Measurements from ENCODE around the gene GPC3. TPM values are rescaled to one million over a fixed set of nuclear protein-coding genes. Genes with fewer than 3 reads are reported as not detected.

GPC3 gene
- total RNA-seq, 6 experiments from 2014 or later: not detected

GRCh38 chrX:133884430-133885394 lies 100.7 kb downstream of the GPC3 start:
- H3K4me1 Mint-ChIP-seq (ENCODE audit: low read depth): no peaks in the 10 kb centered on the region
- TF ChIP-seq CTCF (IDR thresholded peaks at IDR 0.05): no peak

GRCh38 chrX:133881893-133882292 lies 103.5 kb downstream of the GPC3 start:
- no peaks in the 10 kb centered on the region; the same call in 1 of the 2 replicates for H3K9me3 Mint-ChIP-seq
- H3K27ac Mint-ChIP-seq: no peak overlapping the region
- no peaks in the 10 kb centered on the region for H3K27me3 Mint-ChIP-seq (ENCODE audit: insufficient read depth)
- TF ChIP-seq CTCF (IDR thresholded peaks at IDR 0.05): no peak
- H3K36me3 Mint-ChIP-seq (ENCODE audit: low read depth): no peaks in the 10 kb centered on the region
- no peak overlapping the region for H3K4me3 Mint-ChIP-seq
- no peaks in the 10 kb centered on the region for H3K4me1 Mint-ChIP-seq (ENCODE audit: low read depth)
- no peak for DNase-seq

More at GRCh38 chrX:133884430-133885394, 100.7 kb downstream of the GPC3 start:
- no peaks in the 10 kb centered on the region for H3K36me3 Mint-ChIP-seq (ENCODE audit: low read depth)
- H3K9me3 Mint-ChIP-seq: no peaks in the 10 kb centered on the region; the same call in 1 of the 2 replicates
- DNase-seq: no peak
- H3K27me3 Mint-ChIP-seq (ENCODE audit: insufficient read depth): no peaks in the 10 kb centered on the region
- H3K4me3 Mint-ChIP-seq: no peak overlapping the region
- H3K27ac Mint-ChIP-seq: no peak overlapping the region

- Mint-ChIP-seq H3K27ac (no peak overlapping the region), H3K36me3 (ENCODE audit: low read depth) (no peaks in the 10 kb centered on the region), H3K4me1 (ENCODE audit: low read depth) (no peaks in the 10 kb centered on the region), H3K9me3 (no peaks in the 10 kb centered on the region; the same call in 1 of the 2 replicates), H3K27me3 (ENCODE audit: insufficient read depth) (no peaks in the 10 kb centered on the region), H3K4me3 (no peak overlapping the region)
- DNase-seq: no peak
- no peak for TF ChIP-seq CTCF (IDR thresholded peaks at IDR 0.05)
These were observed 104.4 kb downstream of the GPC3 start for GRCh38 chrX:133881007-133881406.

- Mint-ChIP-seq H3K27me3 (ENCODE audit: insufficient read depth) (no peaks in the 10 kb centered on the region), H3K4me3 (no peak overlapping the region), H3K27ac (no peak overlapping the region), H3K4me1 (ENCODE audit: low read depth) (no peaks in the 10 kb centered on the region), H3K9me3 (no peaks in the 10 kb centered on the region; the same call in 1 of the 2 replicates), H3K36me3 (ENCODE audit: low read depth) (no peaks in the 10 kb centered on the region)
- no peak for TF ChIP-seq CTCF (IDR thresholded peaks at IDR 0.05)
- no peak for DNase-seq
These were observed 105.4 kb downstream of the GPC3 start for GRCh38 chrX:133880032-133880443.

GRCh38 chrX:133878710-133879109 lies 106.7 kb downstream of the GPC3 start:
- no peak overlapping the region for H3K27ac Mint-ChIP-seq
- no peaks in the 10 kb centered on the region for H3K27me3 Mint-ChIP-seq (ENCODE audit: insufficient read depth)
- H3K4me1 Mint-ChIP-seq (ENCODE audit: low read depth): no peaks in the 10 kb centered on the region
- DNase-seq: no peak
- TF ChIP-seq CTCF (IDR thresholded peaks at IDR 0.05): no peak
- no peaks in the 10 kb centered on the region; the same call in 1 of the 2 replicates for H3K9me3 Mint-ChIP-seq
- no peaks in the 10 kb centered on the region for H3K36me3 Mint-ChIP-seq (ENCODE audit: low read depth)
- no peak overlapping the region for H3K4me3 Mint-ChIP-seq
